Measurements from ENCODE around the gene ZNF234.
A peak's percentile ranks its signal among the peaks of the same experiment; 100 is the strongest.

DNA sequence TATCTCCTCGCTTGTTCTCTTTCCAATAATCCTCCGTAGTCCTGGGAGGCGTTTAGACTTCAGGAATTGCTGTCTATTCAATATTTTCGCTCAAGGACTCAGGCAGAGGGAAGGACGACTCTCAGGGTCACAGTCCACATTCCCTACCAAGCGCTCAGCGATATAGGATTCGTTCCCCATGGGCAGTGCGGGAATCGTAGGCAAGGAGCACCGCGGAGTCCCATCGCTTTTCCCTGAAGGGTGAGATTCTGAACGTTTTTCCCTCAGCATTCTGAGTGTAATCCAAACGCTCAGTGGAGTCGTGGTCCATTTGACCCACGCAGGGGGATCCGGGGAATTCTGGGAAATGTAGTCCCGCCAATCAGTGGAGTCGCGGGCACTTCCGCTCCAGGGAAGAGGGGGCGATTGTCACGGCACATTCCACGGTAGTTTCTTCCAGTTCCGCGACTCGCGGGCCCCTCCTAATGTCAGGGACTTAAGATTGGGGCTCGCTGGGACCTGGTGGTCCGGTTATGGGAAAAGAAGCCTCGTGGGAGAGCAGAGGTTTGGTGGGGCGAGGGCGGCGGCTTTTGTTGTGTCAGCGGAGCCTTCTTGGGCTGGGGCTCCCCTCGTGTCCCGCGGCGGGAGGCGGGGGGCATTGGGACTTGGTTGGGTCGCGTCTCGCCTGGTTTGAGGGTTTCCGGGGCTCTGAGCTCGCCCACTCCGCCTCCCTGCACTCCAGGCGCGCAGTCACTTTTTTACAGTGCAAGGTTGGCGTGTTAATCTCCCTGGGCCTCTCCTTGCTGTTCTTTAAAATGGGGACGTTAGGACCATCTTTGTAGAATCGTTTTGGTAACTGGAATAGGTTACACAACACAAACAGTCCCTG, at the start of gene ZNF234:
- TF ChIP-seq, protein P1, sequence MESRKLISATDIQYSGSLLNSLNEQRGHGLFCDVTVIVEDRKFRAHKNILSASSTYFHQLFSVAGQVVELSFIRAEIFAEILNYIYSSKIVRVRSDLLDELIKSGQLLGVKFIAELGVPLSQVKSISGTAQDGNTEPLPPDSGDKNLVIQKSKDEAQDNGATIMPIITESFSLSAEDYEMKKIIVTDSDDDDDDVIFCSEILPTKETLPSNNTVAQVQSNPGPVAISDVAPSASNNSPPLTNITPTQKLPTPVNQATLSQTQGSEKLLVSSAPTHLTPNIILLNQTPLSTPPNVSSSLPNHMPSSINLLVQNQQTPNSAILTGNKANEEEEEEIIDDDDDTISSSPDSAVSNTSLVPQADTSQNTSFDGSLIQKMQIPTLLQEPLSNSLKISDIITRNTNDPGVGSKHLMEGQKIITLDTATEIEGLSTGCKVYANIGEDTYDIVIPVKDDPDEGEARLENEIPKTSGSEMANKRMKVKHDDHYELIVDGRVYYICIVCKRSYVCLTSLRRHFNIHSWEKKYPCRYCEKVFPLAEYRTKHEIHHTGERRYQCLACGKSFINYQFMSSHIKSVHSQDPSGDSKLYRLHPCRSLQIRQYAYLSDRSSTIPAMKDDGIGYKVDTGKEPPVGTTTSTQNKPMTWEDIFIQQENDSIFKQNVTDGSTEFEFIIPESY (IDR thresholded peaks at IDR 0.05; ENCODE audit: borderline replicate concordance, low read depth), result no peak
- TF ChIP-seq ELF1 (IDR thresholded peaks at IDR 0.05) (peak; percentile 92), EZH2phosphoT487 (IDR thresholded peaks at IDR 0.05; ENCODE audit: borderline replicate concordance, low read depth) (no peak), NRF1 (IDR thresholded peaks at IDR 0.05; ENCODE audit: low read depth, low read length) (0 out of 2 replicates have a peak, but pooled peaks have one; percentile 15), TEAD4 (IDR thresholded peaks at IDR 0.05; ENCODE audit: borderline replicate concordance, insufficient read depth) (no peak), POLR2AphosphoS5 (IDR thresholded peaks at IDR 0.05; ENCODE audit: low read depth, low read length) (peak; percentile 73), SIN3A (IDR thresholded peaks at IDR 0.05; ENCODE audit: borderline replicate concordance, low read depth, low read length) (0 out of 2 replicates have a peak, but pooled peaks have one; percentile 13)
- TF ChIP-seq, protein P2, sequence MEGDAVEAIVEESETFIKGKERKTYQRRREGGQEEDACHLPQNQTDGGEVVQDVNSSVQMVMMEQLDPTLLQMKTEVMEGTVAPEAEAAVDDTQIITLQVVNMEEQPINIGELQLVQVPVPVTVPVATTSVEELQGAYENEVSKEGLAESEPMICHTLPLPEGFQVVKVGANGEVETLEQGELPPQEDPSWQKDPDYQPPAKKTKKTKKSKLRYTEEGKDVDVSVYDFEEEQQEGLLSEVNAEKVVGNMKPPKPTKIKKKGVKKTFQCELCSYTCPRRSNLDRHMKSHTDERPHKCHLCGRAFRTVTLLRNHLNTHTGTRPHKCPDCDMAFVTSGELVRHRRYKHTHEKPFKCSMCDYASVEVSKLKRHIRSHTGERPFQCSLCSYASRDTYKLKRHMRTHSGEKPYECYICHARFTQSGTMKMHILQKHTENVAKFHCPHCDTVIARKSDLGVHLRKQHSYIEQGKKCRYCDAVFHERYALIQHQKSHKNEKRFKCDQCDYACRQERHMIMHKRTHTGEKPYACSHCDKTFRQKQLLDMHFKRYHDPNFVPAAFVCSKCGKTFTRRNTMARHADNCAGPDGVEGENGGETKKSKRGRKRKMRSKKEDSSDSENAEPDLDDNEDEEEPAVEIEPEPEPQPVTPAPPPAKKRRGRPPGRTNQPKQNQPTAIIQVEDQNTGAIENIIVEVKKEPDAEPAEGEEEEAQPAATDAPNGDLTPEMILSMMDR (IDR thresholded peaks at IDR 0.05), result 0 out of 2 replicates have a peak, but pooled peaks have one; percentile 21
